A673 (cell line): ENCODE results near the gene GBGT1.

ENCODE experiments used
- CTCF ChIP-seq: fragments of 300-800, 200-600 bp; sonication (generic); conservative IDR thresholded peaks from 2 replicates; pipeline ENCODE4 v1.5.1; 2017; ENCODE audit warnings: low read depth, mild to moderate bottlenecking, antibody characterized with exemption, low read length, moderate library complexity, mixed read lengths
- EZH2 ChIP-seq: fragments of 200-600 bp; sonication (generic); IDR thresholded peaks from 2 replicates; pipeline ENCODE4 v1.6.1; 2017; ENCODE audit warnings: borderline replicate concordance, low read depth, mild to moderate bottlenecking, mixed read lengths, antibody characterized with exemption, low read length; ENCODE audit not compliant: poor library complexity, severe bottlenecking

DNA sequence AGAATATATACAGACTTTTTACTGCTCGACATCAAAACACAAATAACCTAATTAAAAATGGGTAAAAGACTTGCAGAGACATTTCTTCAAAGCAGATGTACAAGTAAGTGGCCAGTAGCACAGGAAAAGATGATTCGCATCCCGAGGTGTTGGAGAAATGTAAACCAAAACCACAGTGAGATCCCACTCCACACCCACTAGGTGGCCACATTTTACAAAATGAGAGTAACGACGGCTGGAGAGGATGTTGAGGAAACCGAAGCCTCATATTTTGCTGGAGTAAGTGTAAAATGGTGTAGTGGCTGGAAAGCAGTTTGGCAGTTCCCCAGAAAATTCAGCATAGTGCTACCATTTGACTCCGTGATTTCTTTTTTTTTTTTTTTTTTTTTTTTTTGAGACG lies 21.3 kb upstream of the GBGT1 start:
- TF ChIP-seq CTCF (peak; percentile 71), EZH2 (no peak)
